ENCODE measurements around the gene ARVCF. TPM values are rescaled to one million over a fixed set of nuclear protein-coding genes. Genes with fewer than 3 reads are reported as not detected.

The ARVCF gene
- total and polyA plus RNA-seq, 2 donors (not counting 1 experiment from before 2014, with no cell fraction given): 2.2 to 6.7 TPM

GRCh38 chr22:19959587-19960490 lies 56.8 kb downstream of the ARVCF start:
- intact Hi-C loops (cut with micrococcal nuclease): no loop called here
- H3K9me3 Mint-ChIP-seq (ENCODE audit: insufficient read depth): no peaks in the 10 kb centered on the region
- ATAC-seq (ENCODE audit: low read depth) (no peak), DNase-seq (no peak)
- peaks cover 0 to 3% (median 0%) of the 10 kb centered on the region in 3 donors for H3K9me3 ChIP-seq (ENCODE audit: control extremely low read depth in 1 of 3, control insufficient read depth in 2 of 3, insufficient read depth in 1 of 3, low read length in 2 of 3)
- H3K4me1 Mint-ChIP-seq: peaks cover 16% of the 10 kb centered on the region
- no peak overlapping the region for H3K27ac Mint-ChIP-seq
- TF ChIP-seq, protein P1, sequence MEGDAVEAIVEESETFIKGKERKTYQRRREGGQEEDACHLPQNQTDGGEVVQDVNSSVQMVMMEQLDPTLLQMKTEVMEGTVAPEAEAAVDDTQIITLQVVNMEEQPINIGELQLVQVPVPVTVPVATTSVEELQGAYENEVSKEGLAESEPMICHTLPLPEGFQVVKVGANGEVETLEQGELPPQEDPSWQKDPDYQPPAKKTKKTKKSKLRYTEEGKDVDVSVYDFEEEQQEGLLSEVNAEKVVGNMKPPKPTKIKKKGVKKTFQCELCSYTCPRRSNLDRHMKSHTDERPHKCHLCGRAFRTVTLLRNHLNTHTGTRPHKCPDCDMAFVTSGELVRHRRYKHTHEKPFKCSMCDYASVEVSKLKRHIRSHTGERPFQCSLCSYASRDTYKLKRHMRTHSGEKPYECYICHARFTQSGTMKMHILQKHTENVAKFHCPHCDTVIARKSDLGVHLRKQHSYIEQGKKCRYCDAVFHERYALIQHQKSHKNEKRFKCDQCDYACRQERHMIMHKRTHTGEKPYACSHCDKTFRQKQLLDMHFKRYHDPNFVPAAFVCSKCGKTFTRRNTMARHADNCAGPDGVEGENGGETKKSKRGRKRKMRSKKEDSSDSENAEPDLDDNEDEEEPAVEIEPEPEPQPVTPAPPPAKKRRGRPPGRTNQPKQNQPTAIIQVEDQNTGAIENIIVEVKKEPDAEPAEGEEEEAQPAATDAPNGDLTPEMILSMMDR (IDR thresholded peaks at IDR 0.05): no peak
- no peak for TF ChIP-seq EZH2 (IDR thresholded peaks at IDR 0.05; ENCODE audit: borderline replicate concordance, insufficient read depth, low read depth, low read length, poor library complexity, severe bottlenecking)
- no peaks in the 10 kb centered on the region for H3K4me1 ChIP-seq (ENCODE audit: control insufficient read depth in 2 of 2, insufficient read depth in 2 of 2, low read length in 2 of 2)
- CTCF ChIA-PET: interaction anchor here (0.9 kb wide), 1 partner anchor 12 kb away, joined by 5 read pairs; no protein-coding TSS in a partner anchor
- H3K27ac ChIP-seq (ENCODE audit: low read length in 2 of 2): no peak overlapping the region
- no peak overlapping the region for H3K9ac ChIP-seq (ENCODE audit: low read length)
- no peaks in the 10 kb centered on the region for H3K27me3 Mint-ChIP-seq
- WGBS (ENCODE audit: insufficient coverage): 85% methylated on average over 12 of the region's 13 CpGs
- H4K20me1 ChIP-seq (ENCODE audit: control insufficient read depth, insufficient read depth, low read length, poor library complexity, severe bottlenecking): peaks cover 49% of the 10 kb centered on the region
- H3K36me3 ChIP-seq (replicated peaks in 1 of 2; ENCODE audit: control extremely low read depth in 1 of 2, control insufficient read depth in 1 of 2, extremely low read depth in 1 of 2, insufficient read depth in 2 of 2, low read length in 1 of 2): peaks cover 0 to 8% of the 10 kb centered on the region in 2 experiments
- no peak overlapping the region for H3K4me3 Mint-ChIP-seq
- H3K4me3 ChIP-seq (ENCODE audit: control extremely low read depth in 1 of 5, extremely low read depth in 1 of 5, insufficient read depth in 1 of 5, low read depth in 2 of 5, low read length in 4 of 5): no peak overlapping the region
- no peak overlapping the region for H3K4me2 ChIP-seq (replicated peaks; ENCODE audit: low read depth, low read length, poor library complexity, severe bottlenecking)
- peaks cover 22% of the 10 kb centered on the region for H3K79me2 ChIP-seq (ENCODE audit: control insufficient read depth, insufficient read depth, low read length)
- no peak overlapping the region for H2AFZ ChIP-seq (ENCODE audit: insufficient read depth, low read depth, low read length, poor library complexity, severe bottlenecking)
- H3K27me3 ChIP-seq (replicated peaks in 1 of 4; ENCODE audit: control extremely low read depth in 1 of 4, control insufficient read depth in 3 of 4, insufficient read depth in 4 of 4, low read length in 3 of 4): no peaks in the 10 kb centered on the region
- POLR2A ChIA-PET: no interaction called here

GRCh38 chr22:19959043-19959586 lies 57.5 kb downstream of the ARVCF start:
- Mint-ChIP-seq H3K27me3 (no peaks in the 10 kb centered on the region), H3K27ac (no peak overlapping the region), H3K4me1 (peaks cover 18% of the 10 kb centered on the region), H3K9me3 (ENCODE audit: insufficient read depth) (no peaks in the 10 kb centered on the region), H3K4me3 (no peak overlapping the region)
- no peak for TF ChIP-seq EZH2 (IDR thresholded peaks at IDR 0.05; ENCODE audit: borderline replicate concordance, insufficient read depth, low read depth, low read length, poor library complexity, severe bottlenecking)
- TF ChIP-seq, protein P1 (IDR thresholded peaks at IDR 0.05): no peak
- ATAC-seq (ENCODE audit: low read depth) (no peak), DNase-seq (no peak)
- Histone ChIP-seq H2AFZ (ENCODE audit: insufficient read depth, low read depth, low read length, poor library complexity, severe bottlenecking) (no peak overlapping the region), H3K4me3 (ENCODE audit: control extremely low read depth in 1 of 5, extremely low read depth in 1 of 5, insufficient read depth in 1 of 5, low read depth in 2 of 5, low read length in 4 of 5) (no peak overlapping the region), H3K27me3 (replicated peaks in 1 of 4; ENCODE audit: control extremely low read depth in 1 of 4, control insufficient read depth in 3 of 4, insufficient read depth in 4 of 4, low read length in 3 of 4) (no peaks in the 10 kb centered on the region), H4K20me1 (ENCODE audit: control insufficient read depth, insufficient read depth, low read length, poor library complexity, severe bottlenecking) (peaks cover 50% of the 10 kb centered on the region), H3K27ac (ENCODE audit: low read length in 2 of 2) (no peak overlapping the region), H3K36me3 (replicated peaks in 1 of 2; ENCODE audit: control extremely low read depth in 1 of 2, control insufficient read depth in 1 of 2, extremely low read depth in 1 of 2, insufficient read depth in 2 of 2, low read length in 1 of 2) (peaks cover 0 to 6% of the 10 kb centered on the region in 2 experiments), H3K9me3 (ENCODE audit: control extremely low read depth in 1 of 3, control insufficient read depth in 2 of 3, insufficient read depth in 1 of 3, low read length in 2 of 3) (peaks cover 0 to 3% (median 0%) of the 10 kb centered on the region in 3 donors), H3K79me2 (ENCODE audit: control insufficient read depth, insufficient read depth, low read length) (peaks cover 25% of the 10 kb centered on the region), H3K4me1 (ENCODE audit: control insufficient read depth in 2 of 2, insufficient read depth in 2 of 2, low read length in 2 of 2) (no peaks in the 10 kb centered on the region), H3K9ac (ENCODE audit: low read length) (no peak overlapping the region), H3K4me2 (replicated peaks; ENCODE audit: low read depth, low read length, poor library complexity, severe bottlenecking) (no peak overlapping the region)
- intact Hi-C loops (cut with micrococcal nuclease): no loop called here
- POLR2A ChIA-PET: no interaction called here
- WGBS (ENCODE audit: insufficient coverage): 81% methylated on average over 24 of the region's 30 CpGs
- CTCF ChIA-PET: interaction anchor here (0.6 to 0.9 kb wide), 3 partner anchors 11 to 108 kb away, joined by 3 to 5 read pairs (median 4); no protein-coding TSS in a partner anchor

Measured in B cell (primary cell).